Memory B cell (primary cell): ENCODE data around the gene ATP9A.
"Not testable (repeated sequence)": the region's sequence is repeated elsewhere in the genome, so short reads cannot be mapped to it uniquely, and the experiment has no call there.

ENCODE experiments used
- ATAC-seq: fragments of 150-1000 bp; cut with Tn5 transposase; 2 replicates; pipeline ENCODE4 v1.10.0; 2021; ENCODE audit warnings: low read depth, mild to moderate bottlenecking, moderate library complexity
- DNase-seq, 2 donors: peaks; one replicate each; pipeline ENCODE4 v3.0.0; 2022; ENCODE audit warnings: low spot score in 2 of 2
- H3K27ac Mint-ChIP-seq: one replicate; pipeline ENCODE4 v1.8.0; 2022; ENCODE audit warnings: mild to moderate bottlenecking, moderate library complexity, mixed read lengths
- H3K27me3 Mint-ChIP-seq: one replicate; pipeline ENCODE4 v1.8.0; 2022; ENCODE audit warnings: mixed read lengths
- H3K36me3 Mint-ChIP-seq: one replicate; pipeline ENCODE4 v1.8.0; 2022; ENCODE audit warnings: mild to moderate bottlenecking, mixed read lengths
- H3K4me1 Mint-ChIP-seq: one replicate; pipeline ENCODE4 v1.8.0; 2022; ENCODE audit warnings: mixed read lengths
- H3K4me3 Mint-ChIP-seq: one replicate; pipeline ENCODE4 v1.8.0; 2022; ENCODE audit warnings: mild to moderate bottlenecking, moderate library complexity, mixed read lengths
- H3K9me3 Mint-ChIP-seq: one replicate; pipeline ENCODE4 v1.8.0; 2022; ENCODE audit warnings: mixed read lengths

Gene ATP9A

GRCh38 chr20:51752343-51752951, 15.7 kb downstream of the ATP9A start:
- DNase-seq (no peak), ATAC-seq (no peak)
- H3K4me3 Mint-ChIP-seq = no peak overlapping the region
- H3K4me1 Mint-ChIP-seq = no peaks in the 10 kb centered on the region
- no peaks in the 10 kb centered on the region for H3K36me3 Mint-ChIP-seq
- H3K27ac Mint-ChIP-seq = no peak overlapping the region
- peaks cover 1% of the 10 kb centered on the region for H3K9me3 Mint-ChIP-seq
- peaks cover 5% of the 10 kb centered on the region for H3K27me3 Mint-ChIP-seq

GRCh38 chr20:51750770-51751388, 17.3 kb downstream of the ATP9A start:
- DNase-seq = no peak
- H3K27me3 Mint-ChIP-seq = peaks cover 5% of the 10 kb centered on the region
- H3K27ac Mint-ChIP-seq = no peak overlapping the region
- no peak overlapping the region for H3K4me3 Mint-ChIP-seq
- H3K4me1 Mint-ChIP-seq = no peaks in the 10 kb centered on the region
- ATAC-seq = no peak
- peaks cover 2% of the 10 kb centered on the region for H3K9me3 Mint-ChIP-seq
- no peaks in the 10 kb centered on the region for H3K36me3 Mint-ChIP-seq

- H3K27me3 Mint-ChIP-seq = peaks cover 5% of the 10 kb centered on the region
- peaks cover 5% of the 10 kb centered on the region for H3K9me3 Mint-ChIP-seq
- H3K4me3 Mint-ChIP-seq = no peak overlapping the region
- no peak overlapping the region for H3K27ac Mint-ChIP-seq
- no peaks in the 10 kb centered on the region for H3K36me3 Mint-ChIP-seq
- H3K4me1 Mint-ChIP-seq = no peaks in the 10 kb centered on the region
- ATAC-seq (no peak), DNase-seq (no peak)
Observed at GRCh38 chr20:51750037-51750769, 18.0 kb downstream of the ATP9A start.

- H3K4me1 Mint-ChIP-seq = no peaks in the 10 kb centered on the region
- no peaks in the 10 kb centered on the region for H3K36me3 Mint-ChIP-seq
- peaks cover 5% of the 10 kb centered on the region for H3K27me3 Mint-ChIP-seq
- H3K4me3 Mint-ChIP-seq = no peak overlapping the region
- H3K9me3 Mint-ChIP-seq = peaks cover 5% of the 10 kb centered on the region
- no peak for DNase-seq
- no peak for ATAC-seq
- H3K27ac Mint-ChIP-seq = no peak overlapping the region
Observed at GRCh38 chr20:51749674-51750036, 18.5 kb downstream of the ATP9A start.

GRCh38 chr20:51747182-51747911, 20.8 kb downstream of the ATP9A start:
- H3K4me1 Mint-ChIP-seq = no peaks in the 10 kb centered on the region
- ATAC-seq (no peak), DNase-seq (no peak)
- H3K4me3 Mint-ChIP-seq = no peak overlapping the region
- H3K27me3 Mint-ChIP-seq = peaks cover 7% of the 10 kb centered on the region
- H3K36me3 Mint-ChIP-seq = peaks cover 2% of the 10 kb centered on the region
- H3K9me3 Mint-ChIP-seq = peaks cover 4% of the 10 kb centered on the region
- H3K27ac Mint-ChIP-seq = no peak overlapping the region

GRCh38 chr20:51745804-51746203, 22.4 kb downstream of the ATP9A start:
- H3K27me3 Mint-ChIP-seq = peaks cover 6% of the 10 kb centered on the region
- H3K4me3 Mint-ChIP-seq = no peak overlapping the region
- no peaks in the 10 kb centered on the region for H3K4me1 Mint-ChIP-seq
- H3K36me3 Mint-ChIP-seq = peaks cover 2% of the 10 kb centered on the region
- ATAC-seq (no peak), DNase-seq (no peak)
- H3K9me3 Mint-ChIP-seq = peaks cover 4% of the 10 kb centered on the region
- H3K27ac Mint-ChIP-seq = no peak overlapping the region

GRCh38 chr20:51740838-51741237, 27.4 kb downstream of the ATP9A start:
- H3K4me3 Mint-ChIP-seq = no peak overlapping the region
- H3K4me1 Mint-ChIP-seq = no peaks in the 10 kb centered on the region
- peaks cover 2% of the 10 kb centered on the region for H3K27me3 Mint-ChIP-seq
- DNase-seq = no peak
- no peak overlapping the region for H3K27ac Mint-ChIP-seq
- H3K36me3 Mint-ChIP-seq = peaks cover 2% of the 10 kb centered on the region
- no peak for ATAC-seq
- H3K9me3 Mint-ChIP-seq = peaks cover 3% of the 10 kb centered on the region

GRCh38 chr20:51740308-51740707, 27.9 kb downstream of the ATP9A start:
- not testable (repeated sequence) for H3K9me3 Mint-ChIP-seq, H3K27ac Mint-ChIP-seq, DNase-seq, H3K36me3 Mint-ChIP-seq, H3K4me1 Mint-ChIP-seq, ATAC-seq, H3K4me3 Mint-ChIP-seq, H3K27me3 Mint-ChIP-seq

- H3K36me3 Mint-ChIP-seq = peaks cover 2% of the 10 kb centered on the region
- ATAC-seq (no peak), DNase-seq (no peak)
- no peak overlapping the region for H3K4me3 Mint-ChIP-seq
- H3K9me3 Mint-ChIP-seq = no peaks in the 10 kb centered on the region
- no peaks in the 10 kb centered on the region for H3K4me1 Mint-ChIP-seq
- H3K27me3 Mint-ChIP-seq = peaks cover 2% of the 10 kb centered on the region
- no peak overlapping the region for H3K27ac Mint-ChIP-seq
Observed at GRCh38 chr20:51739722-51740249, 28.4 kb downstream of the ATP9A start.

GRCh38 chr20:51738877-51739447, 29.2 kb downstream of the ATP9A start:
- no peaks in the 10 kb centered on the region for H3K36me3 Mint-ChIP-seq
- no peaks in the 10 kb centered on the region for H3K9me3 Mint-ChIP-seq
- H3K4me3 Mint-ChIP-seq = no peak overlapping the region
- H3K27me3 Mint-ChIP-seq = no peaks in the 10 kb centered on the region
- no peaks in the 10 kb centered on the region for H3K4me1 Mint-ChIP-seq
- no peak overlapping the region for H3K27ac Mint-ChIP-seq
- ATAC-seq (no peak), DNase-seq (no peak)

GRCh38 chr20:51738261-51738660, 29.9 kb downstream of the ATP9A start:
- not testable (repeated sequence) for H3K27me3 Mint-ChIP-seq, H3K4me1 Mint-ChIP-seq, H3K9me3 Mint-ChIP-seq, ATAC-seq, H3K36me3 Mint-ChIP-seq, H3K27ac Mint-ChIP-seq, H3K4me3 Mint-ChIP-seq, DNase-seq

GRCh38 chr20:51736947-51737346, 31.2 kb downstream of the ATP9A start:
- H3K27ac Mint-ChIP-seq = no peak overlapping the region
- ATAC-seq = no peak
- DNase-seq = no peak
- peaks cover 2% of the 10 kb centered on the region for H3K27me3 Mint-ChIP-seq
- no peaks in the 10 kb centered on the region for H3K36me3 Mint-ChIP-seq
- H3K4me3 Mint-ChIP-seq = no peak overlapping the region
- H3K4me1 Mint-ChIP-seq = no peaks in the 10 kb centered on the region
- no peaks in the 10 kb centered on the region for H3K9me3 Mint-ChIP-seq

- Mint-ChIP-seq H3K4me1 (no peaks in the 10 kb centered on the region), H3K36me3 (no peaks in the 10 kb centered on the region), H3K27me3 (peaks cover 2% of the 10 kb centered on the region), H3K9me3 (no peaks in the 10 kb centered on the region), H3K27ac (no peak overlapping the region), H3K4me3 (no peak overlapping the region)
- DNase-seq = no peak
- ATAC-seq = no peak
Observed at GRCh38 chr20:51735728-51736600, 32.2 kb downstream of the ATP9A start.
